Suprapubic skin (tissue), 4 donors: ENCODE results near the gene UTP14C.

Source experiments
- POLR2A ChIP-seq, 2 donors: fragments of 450-650 bp; IDR thresholded peaks; one replicate each; pipeline ENCODE4 v1.6.1; 2017; ENCODE audit warnings: antibody characterized with exemption in 2 of 2, mild to moderate bottlenecking in 2 of 2, moderate library complexity in 2 of 2
- POLR2AphosphoS5 ChIP-seq, 3 donors: sonication (generic); formaldehyde crosslinking; IDR thresholded peaks; one replicate each; pipeline ENCODE4 v1.6.1; 2017; ENCODE audit warnings: antibody characterized with exemption in 3 of 3
- TF ChIP-seq, protein P1 (sequence below), 2 donors: fragments of 200-600 bp in 1 of 2; fragments of 450-650 bp in 1 of 2; sonication (generic) in 1 of 2; IDR thresholded peaks; one replicate each; pipeline ENCODE4 v1.5.1; 2016 to 2019; ENCODE audit warnings: antibody characterized with exemption in 2 of 2, mild to moderate bottlenecking in 1 of 2, moderate library complexity in 1 of 2

GRCh38 chr13:52020191-52020590 is 4.3 kb upstream of the UTP14C start:
- TF ChIP-seq, protein P1, sequence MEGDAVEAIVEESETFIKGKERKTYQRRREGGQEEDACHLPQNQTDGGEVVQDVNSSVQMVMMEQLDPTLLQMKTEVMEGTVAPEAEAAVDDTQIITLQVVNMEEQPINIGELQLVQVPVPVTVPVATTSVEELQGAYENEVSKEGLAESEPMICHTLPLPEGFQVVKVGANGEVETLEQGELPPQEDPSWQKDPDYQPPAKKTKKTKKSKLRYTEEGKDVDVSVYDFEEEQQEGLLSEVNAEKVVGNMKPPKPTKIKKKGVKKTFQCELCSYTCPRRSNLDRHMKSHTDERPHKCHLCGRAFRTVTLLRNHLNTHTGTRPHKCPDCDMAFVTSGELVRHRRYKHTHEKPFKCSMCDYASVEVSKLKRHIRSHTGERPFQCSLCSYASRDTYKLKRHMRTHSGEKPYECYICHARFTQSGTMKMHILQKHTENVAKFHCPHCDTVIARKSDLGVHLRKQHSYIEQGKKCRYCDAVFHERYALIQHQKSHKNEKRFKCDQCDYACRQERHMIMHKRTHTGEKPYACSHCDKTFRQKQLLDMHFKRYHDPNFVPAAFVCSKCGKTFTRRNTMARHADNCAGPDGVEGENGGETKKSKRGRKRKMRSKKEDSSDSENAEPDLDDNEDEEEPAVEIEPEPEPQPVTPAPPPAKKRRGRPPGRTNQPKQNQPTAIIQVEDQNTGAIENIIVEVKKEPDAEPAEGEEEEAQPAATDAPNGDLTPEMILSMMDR (IDR thresholded peaks at IDR 0.05): no peak
- TF ChIP-seq POLR2A (IDR thresholded peaks at IDR 0.05) (no peak), POLR2AphosphoS5 (IDR thresholded peaks at IDR 0.05) (no peak)
